Neural cell (in vitro differentiated cells): ENCODE data around the gene TXNDC2.

Experiments used
- CTCF ChIP-seq: fragments of 450-650 bp; IDR thresholded peaks from 2 replicates; pipeline ENCODE4 v1.5.1; 2014; ENCODE audit warnings: antibody characterized with exemption, mild to moderate bottlenecking, moderate library complexity; ENCODE audit not compliant: poor library complexity, severe bottlenecking
- EP300 ChIP-seq: fragments of 450-650 bp; conservative IDR thresholded peaks from 2 replicates; pipeline ENCODE4 v1.6.1; 2014; ENCODE audit warnings: antibody characterized with exemption, mild to moderate bottlenecking, moderate library complexity; ENCODE audit not compliant: poor library complexity, severe bottlenecking
- EZH2 ChIP-seq: fragments of 200-600, 300-800 bp; shearing (Covaris generic), sonication (generic); IDR thresholded peaks from 2 replicates; pipeline ENCODE4 v1.6.1; 2014; ENCODE audit warnings: antibody characterized with exemption, low read length, borderline replicate concordance, mild to moderate bottlenecking; ENCODE audit not compliant: insufficient read depth, poor library complexity, severe bottlenecking
- MXI1 ChIP-seq: fragments of 450-650 bp; conservative IDR thresholded peaks from 2 replicates; pipeline ENCODE4 v1.6.1; 2014; ENCODE audit warnings: antibody characterized with exemption, mild to moderate bottlenecking; ENCODE audit not compliant: poor library complexity, severe bottlenecking
- POLR2AphosphoS5 ChIP-seq: IDR thresholded peaks from 2 replicates; pipeline ENCODE4 v1.6.1; 2012
- RAD21 ChIP-seq: fragments of 450-650 bp; conservative IDR thresholded peaks from 2 replicates; pipeline ENCODE4 v1.6.1; 2014; ENCODE audit warnings: antibody characterized with exemption, mild to moderate bottlenecking, moderate library complexity
- REST ChIP-seq: IDR thresholded peaks from 2 replicates; pipeline ENCODE4 v1.6.1; 2012; ENCODE audit warnings: borderline replicate concordance
- SMC3 ChIP-seq: fragments of 450-650 bp; conservative IDR thresholded peaks from 2 replicates; pipeline ENCODE4 v1.6.1; 2014; ENCODE audit warnings: antibody characterized with exemption, mild to moderate bottlenecking, moderate library complexity; ENCODE audit not compliant: poor library complexity
- TAF1 ChIP-seq: IDR thresholded peaks from 2 replicates; pipeline ENCODE4 v1.6.1; 2012; ENCODE audit warnings: low read depth

GRCh38 chr18:9866627-9867026 lies 19.1 kb upstream of the TXNDC2 start:
- TF ChIP-seq REST (no peak), CTCF (no peak), POLR2AphosphoS5 (no peak), EZH2 (no peak), EP300 (no peak), RAD21 (no peak), TAF1 (no peak), MXI1 (no peak), SMC3 (no peak)
